H1 (cell line): ENCODE measurements around the gene CNBD2. TPM values are rescaled to one million over a fixed set of nuclear protein-coding genes. Genes with fewer than 3 reads are reported as not detected.

Source experiments
- CTCF ChIA-PET: fragments of 300-600 bp; sonication (Branson Sonifier 250); formaldehyde crosslinking; loops from one replicate; lab custom pipeline; 2021; ENCODE audit not compliant: partially characterized antibody; lab: Charles Lee
- POLR2A ChIA-PET: fragments of 300-600 bp; sonication (Branson Sonifier 250); formaldehyde crosslinking; loops from one replicate; lab custom pipeline; 2021; ENCODE audit warnings: inconsistent platforms; ENCODE audit not compliant: partially characterized antibody; lab: Charles Lee
- DNase-seq, 2 experiments: peaks; one replicate each; pipeline versions ENCODE4 v3.0.0 to v3.0.0-alpha.2; 2010 to 2022; ENCODE audit warnings: low spot score in 2 of 2, low read depth in 1 of 2, mixed read lengths in 1 of 2
- FAIRE-seq: peaks from 2 replicates; lab custom pipeline; 2011; peaks lifted over from hg19 to GRCh38; lab: Jason Lieb, UNC
- H2AFZ ChIP-seq: 2 replicates; pipeline ENCODE4 v1.8.1; 2012; ENCODE audit warnings: low read length, inconsistent platforms
- H2AK5ac ChIP-seq: 2 replicates; pipeline ENCODE4 v1.6.1; 2013; ENCODE audit warnings: low read depth, low read length
- H2BK120ac ChIP-seq: replicated peaks from 2 replicates; pipeline ENCODE3; 2013; ENCODE audit warnings: low read depth, low read length, inconsistent platforms
- H2BK12ac ChIP-seq: 2 replicates; pipeline ENCODE4 v1.6.1; 2013; ENCODE audit warnings: low read depth, low read length
- H2BK15ac ChIP-seq: 2 replicates; pipeline ENCODE4 v1.6.1; 2013; ENCODE audit warnings: low read length
- H2BK20ac ChIP-seq: 2 replicates; pipeline ENCODE4 v1.6.1; 2013; ENCODE audit warnings: low read length
- H2BK5ac ChIP-seq: 2 replicates; pipeline ENCODE4 v1.6.1; 2013; ENCODE audit warnings: low read depth, low read length
- H3K14ac ChIP-seq: 2 replicates; pipeline ENCODE4 v1.6.1; 2013; ENCODE audit warnings: inconsistent platforms; ENCODE audit not compliant: insufficient read length
- H3K18ac ChIP-seq: 2 replicates; pipeline ENCODE4 v1.6.1; 2013; ENCODE audit warnings: low read length; ENCODE audit errors: extremely low read depth
- H3K23ac ChIP-seq: 2 replicates; pipeline ENCODE4 v1.6.1; 2013; ENCODE audit warnings: inconsistent platforms; ENCODE audit not compliant: insufficient read length
- H3K23me2 ChIP-seq: 2 replicates; pipeline ENCODE4 v1.6.1; 2013; ENCODE audit warnings: low read depth, low read length
- H3K27ac ChIP-seq: 2 replicates; pipeline ENCODE4 v1.6.1; 2011; ENCODE audit warnings: low read depth, low read length, inconsistent platforms
- H3K27me3 ChIP-seq, 4 experiments: replicated peaks in 1 of 4; 1 replicate in 1 of 4; 2 replicates in 3 of 4; pipeline versions ENCODE4 v1.6.1 to v1.8.1; 2011 to 2013; ENCODE audit warnings: low read length in 3 of 4, mild to moderate bottlenecking in 3 of 4, inconsistent platforms in 2 of 4, mixed read lengths in 2 of 4, moderate library complexity in 1 of 4; ENCODE audit not compliant: control insufficient read depth in 3 of 4, insufficient read depth in 3 of 4; ENCODE audit errors: extremely low read depth in 1 of 4
- H3K36me3 ChIP-seq, 4 experiments: 2 replicates each; pipeline versions ENCODE4 v1.6.1 to v1.8.1; 2011 to 2013; ENCODE audit warnings: mild to moderate bottlenecking in 4 of 4, low read length in 3 of 4, moderate library complexity in 2 of 4, control low read depth in 1 of 4, inconsistent platforms in 1 of 4; ENCODE audit not compliant: insufficient read depth in 4 of 4, control insufficient read depth in 2 of 4
- H3K4ac ChIP-seq: replicated peaks from 2 replicates; pipeline ENCODE3; 2013; ENCODE audit warnings: low read length, low read depth, mixed read lengths, inconsistent platforms; ENCODE audit not compliant: insufficient read length
- H3K4me1 ChIP-seq, 4 experiments: replicated peaks in 1 of 4; 1 replicate in 1 of 4; 2 replicates in 3 of 4; pipeline versions ENCODE4 v1.6.1 to v1.8.1; 2011 to 2013; ENCODE audit warnings: low read length in 3 of 4, inconsistent platforms in 2 of 4, mixed read lengths in 1 of 4; ENCODE audit not compliant: insufficient read depth in 4 of 4, control insufficient read depth in 3 of 4
- H3K4me2 ChIP-seq, 2 experiments: 2 replicates each; pipeline versions ENCODE4 v1.6.1 to v1.8.1; 2011 to 2013; ENCODE audit warnings: low read depth in 2 of 2, low read length in 2 of 2, control low read depth in 1 of 2, inconsistent platforms in 1 of 2, mild to moderate bottlenecking in 1 of 2; ENCODE audit not compliant: insufficient read depth in 1 of 2
- H3K4me3 ChIP-seq, 4 experiments: fragments of 200-600, 300-600 bp in 1 of 4; sonication (generic), shearing (Covaris generic), sonication (Bioruptor Twin) in 1 of 4; 2 replicates each; pipeline versions ENCODE4 v1.5.1 to v1.8.1; 2011 to 2016; ENCODE audit warnings: low read length in 4 of 4, low read depth in 3 of 4, control low read depth in 2 of 4, inconsistent platforms in 2 of 4, mild to moderate bottlenecking in 2 of 4, mixed read lengths in 1 of 4, moderate library complexity in 1 of 4; ENCODE audit not compliant: insufficient read depth in 2 of 4; ENCODE audit errors: extremely low read depth in 1 of 4
- H3K56ac ChIP-seq: replicated peaks from 2 replicates; pipeline ENCODE3; 2013; ENCODE audit warnings: low read depth, mild to moderate bottlenecking, mixed read lengths, low read length, inconsistent platforms; ENCODE audit not compliant: insufficient read length
- H3K79me1 ChIP-seq: 2 replicates; pipeline ENCODE4 v1.6.1; 2013; ENCODE audit warnings: low read depth, low read length, control low read depth
- H3K79me2 ChIP-seq, 2 experiments: 2 replicates each; pipeline versions ENCODE4 v1.6.1 to v1.8.1; 2012 to 2013; ENCODE audit warnings: low read length in 2 of 2, mild to moderate bottlenecking in 2 of 2, inconsistent platforms in 1 of 2; ENCODE audit not compliant: insufficient read depth in 2 of 2, control insufficient read depth in 1 of 2
- H3K9ac ChIP-seq, 4 experiments: replicated peaks in 1 of 4; 1 replicate in 1 of 4; 2 replicates in 3 of 4; pipeline versions ENCODE4 v1.6.1 to v1.8.1; 2011 to 2013; ENCODE audit warnings: low read depth in 3 of 4, low read length in 3 of 4, control low read depth in 2 of 4, mild to moderate bottlenecking in 2 of 4, moderate library complexity in 2 of 4, inconsistent platforms in 1 of 4; ENCODE audit errors: extremely low read depth in 1 of 4
- H3K9me3 ChIP-seq, 2 experiments: 2 replicates each; pipeline versions ENCODE4 v1.6.1 to v1.8.1; 2012 to 2013; ENCODE audit warnings: mild to moderate bottlenecking in 2 of 2, moderate library complexity in 2 of 2, control low read depth in 1 of 2, inconsistent platforms in 1 of 2, low read depth in 1 of 2, low read length in 1 of 2, mixed read lengths in 1 of 2; ENCODE audit not compliant: insufficient read depth in 2 of 2
- H4K20me1 ChIP-seq, 2 experiments: replicated peaks in 1 of 2; 2 replicates each; pipeline versions ENCODE3 to v1.8.1; 2011 to 2013; ENCODE audit warnings: inconsistent platforms in 2 of 2, low read length in 2 of 2, mild to moderate bottlenecking in 1 of 2; ENCODE audit not compliant: insufficient read depth in 2 of 2, control insufficient read depth in 1 of 2
- H4K5ac ChIP-seq: 2 replicates; pipeline ENCODE4 v1.6.1; 2013; ENCODE audit warnings: low read length, low read depth, mixed read lengths, inconsistent platforms; ENCODE audit not compliant: insufficient read length
- H4K8ac ChIP-seq: 2 replicates; pipeline ENCODE4 v1.8.0; 2013; ENCODE audit warnings: mild to moderate bottlenecking, moderate library complexity, low read length, inconsistent platforms; ENCODE audit not compliant: insufficient read depth; ENCODE audit errors: extremely low read depth
- H4K91ac ChIP-seq: replicated peaks from 2 replicates; pipeline ENCODE3; 2013; ENCODE audit warnings: low read length, mixed read lengths, inconsistent platforms; ENCODE audit not compliant: insufficient read length
- CBX5 ChIP-seq: fragments of 300-800, 300-1000 bp; sonication (generic); IDR thresholded peaks from 2 replicates; pipeline ENCODE4 v1.7.1; 2016; ENCODE audit warnings: antibody characterized with exemption, low read length, low read depth
- HDAC6 ChIP-seq: IDR thresholded peaks from one replicate; pipeline ENCODE4 v1.7.1; 2012; ENCODE audit warnings: low read depth, mild to moderate bottlenecking, inconsistent platforms, low read length, moderate library complexity
- JUN ChIP-seq: IDR thresholded peaks from 2 replicates; pipeline ENCODE4 v1.6.1; 2011; ENCODE audit warnings: low read depth, mild to moderate bottlenecking, improper control_type of control experiment, low read length
- JUND ChIP-seq: IDR thresholded peaks from 2 replicates; pipeline ENCODE4 v1.6.1; 2011; ENCODE audit warnings: mild to moderate bottlenecking, improper control_type of control experiment, low read length
- MAX ChIP-seq: IDR thresholded peaks from 2 replicates; pipeline ENCODE4 v1.6.1; 2012; ENCODE audit warnings: inconsistent platforms
- POU5F1 ChIP-seq: IDR thresholded peaks from 2 replicates; pipeline ENCODE4 v1.6.1; 2011; ENCODE audit warnings: low read depth, mild to moderate bottlenecking, low read length, moderate library complexity
- RNF2 ChIP-seq: fragments of 200-900, 300-1000 bp; sonication (generic); IDR thresholded peaks from 2 replicates; pipeline ENCODE4 v1.7.1; 2016; ENCODE audit warnings: borderline replicate concordance, low read depth, mild to moderate bottlenecking, antibody characterized with exemption, low read length; ENCODE audit not compliant: poor library complexity, severe bottlenecking; ENCODE audit errors: missing control alignments
- SP1 ChIP-seq: IDR thresholded peaks from 2 replicates; pipeline ENCODE4 v1.6.1; 2011; ENCODE audit warnings: low read depth, low read length
- SUZ12 ChIP-seq: fragments of 200-600 bp; sonication (generic); IDR thresholded peaks from 2 replicates; pipeline ENCODE4 v1.6.1; 2012; ENCODE audit warnings: mild to moderate bottlenecking, inconsistent platforms, low read length, moderate library complexity, mixed read lengths
- TCF12 ChIP-seq: IDR thresholded peaks from 2 replicates; pipeline ENCODE4 v1.6.1; 2011; ENCODE audit warnings: low read depth, mild to moderate bottlenecking, low read length
- TEAD4 ChIP-seq: IDR thresholded peaks from 2 replicates; pipeline ENCODE4 v1.6.1; 2012; ENCODE audit warnings: low read depth, low read length, inconsistent platforms, mixed read lengths
- WGBS, 2 experiments: shearing (Covaris generic) in 1 of 2; methylation state at CpG; one replicate each; pipeline versions ENCODE4 v1.1.6 to v1.1.7; 2013 to 2015; ENCODE audit warnings: low lambda C conversion rate in 2 of 2, mixed read lengths in 2 of 2, inconsistent platforms in 1 of 2, low coverage in 1 of 2, missing lambda C conversion rate in 1 of 2; ENCODE audit not compliant: insufficient replicate concordance in 2 of 2, insufficient coverage in 1 of 2, insufficient read length in 1 of 2; ENCODE audit errors: extremely low coverage in 1 of 2, missing lambda C conversion rate in 1 of 2; 5-methylcytosine and 5-hydroxymethylcytosine counted together
- polyA plus RNA-seq, 7 experiments: library from polyadenylated mRNA; depleted of rRNA in 3 of 7; stranded (reverse) in 5 of 7; unstranded in 2 of 7; fragments of >200 nt in 5 of 7; fragments of 200-250 nt in 2 of 7; gene quantifications; 1 replicate in 5 of 7; 2 replicates in 1 of 7; 4 replicates in 1 of 7; pipeline versions ENCODE4 v1.2.1 to v1.2.3, GENCODE V29; 2011 to 2013; ENCODE audit warnings: missing spikeins in 2 of 7, mixed read lengths in 2 of 7
- total RNA-seq: library from RNA; stranded (reverse); fragmentation: NEBNext Ultra II Directional; extraction: Animal tissue kit (Norgen Biotek cat#: 25700); gene quantifications from 2 replicates; pipeline ENCODE4 v1.2.1, GENCODE V29; 2021

Gene CNBD2
- total and polyA plus RNA-seq, 2 of the 8 experiments (the other 6 are each of a cell fraction or from before 2014, with no cell fraction given), result 2.6 to 4.5 TPM

- H3K23me2 ChIP-seq, result no peaks in the 10 kb centered on the region
- 88% methylated on average over 10 of the region's 10 CpGs; no CpG with 5 or more reads in 1 of the 2 experiments for WGBS, 2 experiments
- H3K56ac ChIP-seq, result no peak overlapping the region
- H2BK12ac ChIP-seq, result no peak overlapping the region
- no peak overlapping the region for H3K4ac ChIP-seq
- no peak overlapping the region for H3K23ac ChIP-seq
- TF ChIP-seq JUN (no peak), POU5F1 (no peak), TCF12 (no peak), MAX (no peak), TEAD4 (no peak), CBX5 (no peak), SUZ12 (no peak), HDAC6 (no peak), JUND (no peak), SP1 (no peak), RNF2 (no peak)
- TF ChIP-seq, all 59 proteins: peak for 0
- Histone ChIP-seq H4K8ac (no peak overlapping the region), H4K91ac (no peak overlapping the region), H3K4me1 (no peaks in the 10 kb centered on the region), H2BK15ac (no peak overlapping the region), H3K18ac (no peak overlapping the region), H3K4me3 (no peak overlapping the region), H4K20me1 (peaks cover 10 to 14% of the 10 kb centered on the region in 2 experiments), H3K27ac (no peak overlapping the region), H2AFZ (no peak overlapping the region), H3K79me2 (peaks cover 0 to 40% of the 10 kb centered on the region in 2 experiments; a peak in 2 of 4 replicates), H3K36me3 (no peaks in the 10 kb centered on the region), H3K4me2 (no peak overlapping the region), H3K14ac (no peak overlapping the region), H2BK5ac (no peak overlapping the region), H4K5ac (no peak overlapping the region), H2BK120ac (no peak overlapping the region), H3K79me1 (no peaks in the 10 kb centered on the region), H2AK5ac (no peak overlapping the region), H3K27me3 (no peaks in the 10 kb centered on the region), H3K9me3 (no peaks in the 10 kb centered on the region), H2BK20ac (no peak overlapping the region), H3K9ac (no peak overlapping the region)
- CTCF ChIA-PET, result interaction anchor here (0.8 to 2.4 kb wide), 8 partner anchors 12 to 95 kb away, joined by 3 to 8 read pairs (median 4); no protein-coding TSS in a partner anchor
- POLR2A ChIA-PET, result interaction anchor here (1.0 to 2.0 kb wide), 7 partner anchors 8 to 71 kb away, joined by 3 to 9 read pairs (median 3); no protein-coding TSS in a partner anchor
- FAIRE-seq (no peak), DNase-seq (no peak)
Observed at GRCh38 chr20:36043892-36044515, 75.6 kb downstream of the CNBD2 start.
